HG02884 (cell line): ENCODE measurements around the gene ATP6V0D1.
A peak's percentile ranks its signal among the peaks of the same experiment; 100 is the strongest.
"Not testable (repeated sequence)": the region's sequence is repeated elsewhere in the genome, so short reads cannot be mapped to it uniquely, and the experiment has no call there.

ENCODE experiments used
- ATAC-seq: cut with Tn5 transposase; IDR thresholded peaks from one replicate; pipeline ENCODE4 v1.9.1; 2021; ENCODE audit warnings: mild to moderate bottlenecking, moderate library complexity; ENCODE audit not compliant: unreplicated experiment

The ATP6V0D1 gene

DNA sequence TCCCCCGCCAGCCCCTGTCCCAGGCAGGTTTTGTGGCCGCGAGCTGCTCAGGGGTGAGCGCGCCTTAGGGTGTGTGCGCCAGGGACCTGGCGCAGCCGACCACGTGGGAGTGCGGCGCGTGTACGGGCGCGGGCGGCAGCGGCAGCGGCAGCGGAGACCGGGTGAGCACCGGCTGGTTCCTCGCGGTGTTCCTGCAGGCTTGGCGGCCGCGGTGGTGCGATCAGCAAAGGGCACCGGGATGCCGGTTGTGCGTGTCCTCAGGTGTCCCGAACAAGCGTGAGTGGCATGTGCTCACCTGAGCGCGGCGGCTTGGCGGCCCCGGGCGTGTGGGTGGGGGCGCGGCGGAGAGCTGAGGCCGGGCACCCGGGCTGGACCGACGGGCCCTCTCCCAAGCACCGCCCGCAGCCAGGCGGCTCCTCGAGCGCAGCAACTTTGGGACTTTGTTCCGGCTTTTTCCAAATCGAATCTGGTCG, 50.4 kb downstream of the ATP6V0D1 start:
- ATAC-seq: no peak

DNA sequence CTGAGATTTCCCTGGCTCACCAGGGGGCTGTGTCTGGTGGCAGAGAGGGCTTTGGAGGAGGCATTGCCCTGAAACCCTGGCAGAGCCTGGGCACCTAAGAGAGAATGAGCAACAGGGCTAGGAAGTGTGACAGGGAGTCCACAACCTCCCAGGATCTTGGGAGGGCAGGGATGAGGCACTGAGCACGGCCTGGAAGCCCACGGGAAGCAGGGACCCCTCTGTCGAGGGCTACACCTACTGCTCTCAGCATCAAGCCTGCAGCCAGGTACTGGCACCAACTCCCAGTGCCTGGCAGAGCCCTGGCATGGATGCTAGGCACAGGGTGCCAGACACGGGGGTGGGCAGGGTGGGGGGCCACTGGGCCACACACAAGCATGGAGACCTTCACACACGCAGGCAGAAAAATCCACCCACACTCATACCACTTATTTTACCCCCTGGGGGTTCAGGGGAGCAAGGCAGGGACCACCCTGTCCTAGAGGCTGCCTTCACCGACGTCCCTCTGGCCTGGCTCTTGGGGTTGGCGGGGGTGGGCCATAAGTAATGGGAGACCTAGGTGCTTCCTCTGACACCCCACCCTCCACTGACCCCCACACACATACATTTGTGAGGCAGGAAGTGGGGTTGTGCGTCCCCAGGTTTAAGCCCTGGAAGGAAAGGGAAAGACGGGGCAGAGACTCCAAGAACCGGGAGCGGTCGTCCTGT, 51.0 kb downstream of the ATP6V0D1 start:
- no peak for ATAC-seq

DNA sequence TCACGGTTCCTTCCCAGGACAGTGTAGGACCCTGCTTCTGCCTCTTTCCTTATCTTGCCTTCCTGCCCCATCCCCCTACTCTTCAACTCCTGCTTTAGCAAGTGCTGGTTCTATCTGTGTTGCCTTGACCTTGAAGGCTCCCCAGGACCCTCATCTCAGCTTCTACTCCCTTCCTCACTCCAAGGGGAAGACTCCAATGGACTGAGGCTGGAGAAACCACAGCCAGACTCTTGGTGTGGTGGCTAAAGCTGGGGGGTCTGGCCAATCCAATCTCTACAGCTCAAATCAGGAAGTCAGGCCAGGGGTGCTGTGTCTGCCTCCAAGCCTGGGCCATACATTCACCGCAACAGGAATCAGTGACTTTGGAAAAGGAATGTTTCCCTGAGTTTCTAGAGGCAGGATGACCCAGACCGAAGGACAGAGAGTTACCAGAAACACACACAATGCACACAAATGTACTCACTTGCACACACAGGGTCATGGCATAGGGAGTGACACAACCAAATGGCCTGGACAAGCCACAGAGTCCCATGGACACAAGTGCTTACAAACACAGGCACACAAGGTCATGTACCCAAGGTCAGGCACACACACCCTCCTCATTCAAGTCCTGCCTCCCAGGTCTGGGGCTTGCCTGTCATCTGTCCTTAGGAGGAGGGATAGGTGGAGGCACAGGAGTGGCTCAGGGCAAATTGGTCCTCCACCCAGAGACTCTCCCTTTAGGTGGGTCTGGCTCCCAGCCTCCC, 51.7 kb downstream of the ATP6V0D1 start:
- ATAC-seq: no peak

- ATAC-seq: no peak
Measured at GRCh38 chr16:67428146-67428731, 52.7 kb downstream of the ATP6V0D1 start.

DNA sequence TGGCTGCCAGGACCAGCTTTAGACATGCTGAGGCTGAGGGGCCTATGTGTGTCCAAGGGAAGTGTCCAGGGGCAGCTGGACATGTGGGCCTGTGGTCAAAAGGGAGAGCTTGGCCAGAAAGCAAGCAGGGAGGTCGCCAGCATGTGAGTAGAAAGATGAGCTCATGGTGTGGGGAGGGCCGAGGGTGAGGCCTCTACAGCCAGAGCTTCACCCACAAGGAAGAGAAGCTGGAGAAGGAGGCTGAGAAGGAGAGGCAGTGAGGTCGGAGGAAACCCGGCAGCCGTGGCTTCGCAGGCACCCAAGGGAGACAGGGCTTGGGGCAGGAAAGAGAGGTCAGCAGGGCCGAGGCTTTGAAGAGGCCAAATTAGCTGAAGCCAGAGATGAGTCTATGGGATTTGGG, 54.0 kb downstream of the ATP6V0D1 start:
- no peak for ATAC-seq

- no peak for ATAC-seq
Measured at GRCh38 chr16:67426022-67426421, 54.9 kb downstream of the ATP6V0D1 start.

GRCh38 chr16:67425580-67425979, 55.4 kb downstream of the ATP6V0D1 start:
- ATAC-seq: no peak

DNA sequence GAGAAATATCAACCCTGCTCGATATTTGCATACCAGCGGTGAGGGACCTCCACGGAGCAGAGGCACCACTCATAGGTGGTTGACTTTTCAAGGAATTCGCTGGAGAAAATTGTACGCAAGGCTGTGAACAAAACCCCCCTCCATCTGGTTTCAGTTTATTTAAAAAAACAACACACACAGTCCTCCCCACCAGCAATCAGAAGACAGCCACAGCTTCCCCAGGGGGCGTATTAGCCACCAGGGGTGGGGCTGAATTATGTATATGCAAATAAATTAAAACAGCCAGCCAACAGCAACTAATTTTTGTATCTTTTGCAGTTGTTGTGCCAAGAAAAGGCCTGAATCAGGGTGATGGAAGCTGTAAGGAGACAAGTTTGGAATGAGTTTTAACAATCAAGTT, 55.9 kb downstream of the ATP6V0D1 start:
- no peak for ATAC-seq

DNA sequence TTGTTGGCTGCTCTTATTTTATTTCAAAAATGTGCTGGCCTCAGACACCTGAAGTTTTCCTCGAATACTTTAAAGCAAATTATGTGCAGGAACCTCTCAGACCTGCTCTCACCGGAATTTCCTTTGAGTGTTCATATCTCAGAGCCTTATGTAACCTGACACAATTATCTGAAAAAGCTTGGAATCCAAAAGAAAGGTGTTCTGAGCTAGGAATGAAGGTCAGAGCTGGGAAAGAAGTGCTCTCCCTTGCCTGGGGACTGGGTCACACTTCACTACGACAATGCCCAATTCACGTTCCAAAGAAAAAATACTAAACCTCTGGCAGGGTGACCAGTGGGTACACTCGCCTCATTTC, 56.7 kb downstream of the ATP6V0D1 start:
- ATAC-seq: no peak

DNA sequence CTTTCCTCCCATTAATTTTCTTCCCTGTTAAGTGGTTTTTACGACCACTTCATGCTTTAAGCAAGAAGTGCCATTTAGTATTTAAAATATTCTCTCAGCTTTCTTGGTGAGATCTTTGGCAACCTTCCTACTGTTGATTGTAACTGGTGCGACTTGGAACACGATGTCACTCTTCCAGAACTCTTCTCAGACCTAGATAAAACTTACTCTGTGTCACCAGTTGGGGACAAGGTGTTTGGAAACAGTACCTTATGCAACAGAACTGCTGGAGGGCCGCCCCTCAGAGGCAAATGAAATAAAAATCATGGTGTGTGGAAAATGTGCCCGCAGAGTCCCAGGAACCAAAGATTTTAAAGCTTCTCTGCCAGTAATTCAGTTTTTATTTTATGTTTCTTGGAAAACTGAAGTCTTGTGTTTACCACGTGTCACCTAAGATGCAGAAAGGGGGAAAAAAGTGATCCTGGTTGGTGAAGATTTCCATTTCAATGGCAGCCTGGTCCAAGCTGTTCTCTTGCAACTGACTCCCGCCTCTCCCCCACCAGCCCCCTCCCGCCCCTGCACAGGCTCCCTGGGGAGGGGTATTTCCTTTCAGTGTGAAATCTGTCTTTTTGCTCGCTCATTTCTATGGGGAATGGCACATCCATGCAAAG, 57.2 kb downstream of the ATP6V0D1 start:
- no peak for ATAC-seq

DNA sequence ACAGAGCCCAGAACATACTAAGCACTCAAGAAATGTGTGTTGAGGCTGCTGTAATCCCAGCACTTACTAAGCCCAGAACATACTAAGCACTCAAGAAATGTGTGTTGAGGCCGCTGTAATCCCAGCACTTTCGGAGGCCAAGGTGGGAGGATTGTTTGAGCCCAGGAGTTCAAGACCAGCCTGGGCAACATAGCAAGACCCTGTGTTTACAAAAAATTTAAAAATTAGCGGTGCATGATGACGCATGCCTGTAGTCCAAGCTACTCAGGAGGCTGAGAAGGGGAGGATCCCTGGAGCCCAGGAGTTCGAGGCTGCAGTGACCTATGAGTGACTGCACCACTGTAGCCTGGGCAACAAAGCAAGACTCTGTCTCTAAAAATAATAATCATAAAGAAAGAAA, 57.9 kb downstream of the ATP6V0D1 start:
- ATAC-seq: no peak

DNA sequence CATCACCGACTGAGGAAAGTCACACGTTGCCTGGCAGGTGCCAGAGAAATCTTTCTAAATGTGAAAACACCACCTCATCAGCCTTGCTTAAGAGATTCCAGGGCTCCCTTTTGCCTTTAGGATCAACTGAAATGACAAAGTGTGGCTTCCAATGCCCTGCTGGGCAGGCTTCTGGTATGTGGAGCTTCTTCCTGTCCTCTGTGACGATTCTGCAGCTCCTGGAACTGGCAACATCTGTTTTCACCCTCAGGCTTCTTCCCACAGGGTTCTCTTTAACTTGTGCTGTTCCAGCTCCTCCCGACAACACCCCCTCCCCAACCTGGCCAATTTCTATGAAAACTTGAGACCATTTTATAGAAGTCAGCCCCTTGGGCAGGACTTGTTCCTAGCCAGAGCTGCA, 59.9 kb downstream of the ATP6V0D1 start:
- ATAC-seq: no peak

DNA sequence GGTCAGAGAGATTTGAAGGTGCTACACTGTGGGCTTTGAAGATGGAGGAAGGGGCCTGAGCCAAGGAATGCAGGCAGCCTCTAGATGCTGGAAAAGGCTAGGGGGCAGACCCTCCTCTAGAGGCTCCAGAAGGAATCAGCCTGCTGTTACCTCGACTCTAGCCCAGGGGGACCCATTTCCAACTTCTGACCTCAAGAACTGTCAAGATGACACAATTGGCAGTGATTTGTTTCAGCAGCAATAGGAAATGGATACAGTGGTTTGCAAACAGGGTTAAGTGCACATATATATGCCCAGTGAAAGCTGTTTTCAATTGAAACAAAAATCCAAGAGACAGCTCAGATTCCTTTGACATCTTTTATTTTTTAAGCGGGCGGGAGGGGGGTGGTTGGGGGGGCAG, 61.0 kb downstream of the ATP6V0D1 start:
- no peak for ATAC-seq

DNA sequence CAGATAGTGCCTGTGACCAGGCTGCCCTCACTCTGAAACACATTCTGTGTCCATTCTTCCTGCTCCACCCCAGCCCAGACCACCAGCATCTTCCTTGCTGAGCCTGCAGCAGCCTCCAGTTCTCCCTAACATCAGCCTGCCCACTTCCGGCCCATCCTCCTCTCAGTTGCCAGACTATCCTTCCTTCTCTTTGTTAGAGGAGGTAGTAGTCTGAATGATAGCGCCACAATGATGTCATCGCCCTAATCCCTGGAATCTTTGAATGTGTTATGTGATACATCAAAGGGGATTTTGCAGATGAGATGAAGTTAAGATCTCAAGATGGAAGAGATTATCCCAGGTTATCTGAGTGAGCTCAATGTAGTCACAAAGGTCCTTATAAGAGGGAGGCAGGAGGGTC, 61.5 kb downstream of the ATP6V0D1 start:
- no peak for ATAC-seq

DNA sequence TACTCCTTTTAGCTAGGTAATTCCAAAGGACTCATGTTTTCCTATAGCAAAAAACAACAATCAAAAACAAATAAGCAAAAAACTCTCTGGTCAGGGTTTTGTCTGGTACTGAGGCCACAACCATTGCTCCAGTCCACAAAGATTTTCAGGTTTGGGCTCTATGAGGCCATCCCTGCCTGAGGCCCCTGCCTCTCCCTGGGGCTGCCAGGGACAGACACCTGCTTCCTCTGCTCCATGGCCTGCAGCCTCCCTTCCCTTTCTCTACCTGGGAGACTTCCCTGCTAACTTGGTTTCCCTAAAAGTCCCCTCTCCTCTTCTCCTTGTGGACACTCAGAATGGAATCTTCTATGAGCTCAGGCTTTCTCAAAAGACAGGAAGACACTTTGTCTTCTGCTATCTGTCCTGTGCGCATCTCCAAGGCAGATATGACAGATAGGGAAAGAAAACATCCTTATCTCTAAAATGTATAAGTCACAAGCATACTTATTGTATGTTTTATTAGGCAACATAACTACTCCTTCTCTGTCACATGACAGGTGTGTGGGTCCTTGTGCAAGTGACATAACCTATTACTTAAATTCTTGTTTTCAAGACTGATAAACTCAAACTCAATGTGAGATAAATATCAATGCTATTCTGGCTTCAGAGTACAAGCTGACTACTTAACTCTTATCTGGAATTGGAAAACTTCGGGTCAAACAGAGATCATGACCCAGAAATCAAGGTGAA, 63.5 kb downstream of the ATP6V0D1 start:
- ATAC-seq: no peak

- ATAC-seq: peak; percentile 54
Measured at GRCh38 chr16:67415872-67416793, 64.8 kb downstream of the ATP6V0D1 start, which contains the start of gene ZDHHC1. Gene ZDHHC1, minus strand, starts transcription at chr16:67416477. Its CDS starts 8,702 bp downstream, at chr16:67407775.

DNA sequence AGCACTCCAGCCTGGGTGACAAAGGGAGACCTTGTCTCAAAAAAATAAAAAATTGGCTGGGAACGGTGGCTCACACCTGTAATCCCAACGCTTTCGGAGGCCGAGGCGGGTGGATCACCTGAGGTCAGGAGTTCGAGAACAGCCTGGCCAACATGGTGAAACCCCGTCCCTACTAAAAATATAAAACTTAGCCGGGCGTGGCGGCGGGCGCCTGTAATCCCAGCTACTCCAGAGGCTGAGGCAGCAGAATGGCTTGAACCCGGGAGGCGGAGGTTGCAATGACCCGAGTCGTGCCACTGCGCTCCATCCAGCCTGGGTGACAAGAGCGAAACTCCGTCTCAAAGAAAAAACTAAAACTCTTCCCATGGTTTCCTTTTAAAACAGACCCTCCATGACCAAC, 65.5 kb downstream of the ATP6V0D1 start:
- ATAC-seq: not testable (repeated sequence)

DNA sequence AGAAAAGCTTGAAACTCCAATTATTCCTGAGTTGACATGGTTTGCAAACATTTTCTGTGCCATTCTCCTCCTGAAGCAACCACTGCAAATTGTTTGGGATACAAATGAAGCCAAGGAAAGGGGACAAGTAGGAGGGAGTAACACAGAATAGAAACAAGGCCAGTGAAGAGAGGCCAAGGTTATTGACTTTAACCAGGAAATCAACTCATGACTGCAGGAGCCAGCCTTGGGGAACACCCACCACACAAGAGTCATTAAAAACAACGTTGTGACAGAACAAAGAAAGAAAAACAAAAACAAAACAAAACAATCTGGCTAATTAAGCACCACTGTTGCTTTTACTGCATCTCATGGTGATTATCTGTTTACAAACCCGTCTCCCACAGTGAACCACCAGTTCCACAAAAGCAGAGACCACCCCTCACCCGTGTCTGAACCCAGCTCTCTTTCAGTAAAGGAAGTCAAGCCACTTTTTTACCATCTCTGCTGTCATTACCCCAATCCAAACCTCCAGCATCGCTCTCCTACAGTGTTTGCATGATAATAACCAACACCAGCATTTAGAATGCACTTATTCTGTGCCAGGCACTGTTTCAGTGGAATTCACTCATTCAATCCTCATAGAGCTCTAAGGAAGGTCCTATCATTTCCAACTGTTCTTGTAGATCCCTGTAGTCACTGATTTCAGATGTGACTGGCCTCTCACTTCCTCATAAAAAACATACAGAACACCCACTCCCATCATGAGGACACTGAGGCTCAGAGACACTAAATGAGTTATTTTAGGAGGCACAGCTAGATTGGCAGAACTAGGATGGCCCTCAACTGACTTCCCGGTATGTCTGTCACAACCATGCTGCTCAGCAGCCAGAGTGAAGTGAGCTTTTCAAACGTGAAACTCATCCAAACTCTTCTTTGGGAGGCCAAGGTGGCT, 66.7 kb downstream of the ATP6V0D1 start:
- no peak for ATAC-seq

GRCh38 chr16:67412294-67412693, 68.7 kb downstream of the ATP6V0D1 start:
- no peak for ATAC-seq
